Loucy (cell line): ENCODE data around the gene HMX2.

Experiments
- H2AFZ ChIP-seq: fragments of 200-600 bp; sonication (generic); 2 replicates; pipeline ENCODE4 v1.6.0; 2016; ENCODE audit warnings: antibody characterized with exemption, mild to moderate bottlenecking, low read length, moderate library complexity
- H3F3A ChIP-seq: fragments of 200-600 bp; 2 replicates; pipeline ENCODE4 v1.6.0; 2016; ENCODE audit warnings: antibody characterized with exemption, low read depth, mild to moderate bottlenecking
- H3K27me3 ChIP-seq: fragments of 200-600 bp; sonication (generic); 2 replicates; pipeline ENCODE4 v1.6.1; 2014; ENCODE audit warnings: low read length, mild to moderate bottlenecking; ENCODE audit not compliant: insufficient read depth, poor library complexity, severe bottlenecking
- H3K36me3 ChIP-seq: fragments of 200-600 bp; sonication (generic); 2 replicates; pipeline ENCODE4 v1.6.1; 2016; ENCODE audit warnings: low read length; ENCODE audit not compliant: insufficient read depth
- H3K4me1 ChIP-seq: fragments of 200-600 bp; sonication (generic); 2 replicates; pipeline ENCODE4 v1.5.1; 2014; ENCODE audit warnings: low read length, mild to moderate bottlenecking; ENCODE audit not compliant: insufficient read depth, poor library complexity, severe bottlenecking
- H3K4me2 ChIP-seq: fragments of 200-600 bp; sonication (generic); 2 replicates; pipeline ENCODE4 v1.6.0; 2014; ENCODE audit warnings: antibody characterized with exemption, low read length, low read depth, mild to moderate bottlenecking; ENCODE audit not compliant: poor library complexity, severe bottlenecking
- H3K4me3 ChIP-seq: fragments of 200-600 bp; sonication (generic); 2 replicates; pipeline ENCODE4 v1.5.1; 2014; ENCODE audit warnings: low read length, mild to moderate bottlenecking, mixed read lengths; ENCODE audit not compliant: poor library complexity, severe bottlenecking
- H3K79me2 ChIP-seq: fragments of 200-600 bp; sonication (generic); 2 replicates; pipeline ENCODE4 v1.6.1; 2014; ENCODE audit warnings: low read length; ENCODE audit not compliant: insufficient read depth
- H3K9ac ChIP-seq: fragments of 200-600 bp; sonication (generic); 2 replicates; pipeline ENCODE4 v1.6.0; 2014; ENCODE audit warnings: mild to moderate bottlenecking, low read depth, low read length, moderate library complexity; ENCODE audit not compliant: poor library complexity, severe bottlenecking
- H3K9me2 ChIP-seq: fragments of 200-600 bp; sonication (generic); replicated peaks from 2 replicates; pipeline ENCODE4 v1.6.1; 2016; ENCODE audit warnings: low read depth, low read length, mixed read lengths
- H3K9me3 ChIP-seq: fragments of 200-600 bp; sonication (generic); 2 replicates; pipeline ENCODE4 v1.6.1; 2014; ENCODE audit warnings: mild to moderate bottlenecking, antibody characterized with exemption, low read length, low read depth; ENCODE audit not compliant: insufficient read depth
- H4K20me1 ChIP-seq: fragments of 200-600 bp; sonication (generic); 2 replicates; pipeline ENCODE4 v1.6.0; 2014; ENCODE audit warnings: antibody characterized with exemption, low read length, mild to moderate bottlenecking; ENCODE audit not compliant: insufficient read depth, poor library complexity, severe bottlenecking
- EZH2phosphoT487 ChIP-seq: fragments of 200-600 bp; IDR thresholded peaks from 2 replicates; pipeline ENCODE4 v1.6.1; 2018; ENCODE audit warnings: antibody characterized with exemption, mild to moderate bottlenecking, moderate library complexity, borderline replicate concordance
- TF ChIP-seq, protein P1 (sequence below): fragments of 200-600 bp; sonication (generic); conservative IDR thresholded peaks from 2 replicates; pipeline ENCODE4 v1.5.1; 2014; ENCODE audit warnings: mild to moderate bottlenecking, antibody characterized with exemption, low read length

The HMX2 gene

DNA sequence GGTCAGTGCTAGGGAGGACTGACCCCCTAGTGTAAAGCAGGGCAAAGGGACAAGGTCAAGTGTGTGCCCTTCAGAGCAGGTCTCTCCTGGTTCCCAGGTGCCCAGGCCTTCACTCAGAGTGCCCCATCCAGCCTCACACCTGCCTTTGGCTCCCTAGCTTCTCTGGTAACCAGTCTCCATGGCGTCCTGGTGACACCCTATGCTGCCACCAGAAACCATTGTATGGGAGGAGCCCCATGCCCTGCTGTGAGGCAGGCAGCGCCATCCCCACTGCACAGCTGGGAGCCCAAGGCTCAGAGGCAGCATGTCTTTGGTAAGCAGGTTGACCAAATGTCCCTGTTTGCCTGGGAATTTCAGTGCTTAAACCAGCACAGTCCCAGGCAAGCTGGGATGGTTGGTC lies 45.3 kb upstream of the HMX2 start:
- Histone ChIP-seq H3K79me2 (no peaks in the 10 kb centered on the region), H3K9me3 (no peaks in the 10 kb centered on the region; the same call in 1 of the 2 replicates), H3K36me3 (no peaks in the 10 kb centered on the region), H3K4me3 (no peak overlapping the region), H4K20me1 (no peaks in the 10 kb centered on the region), H3K4me1 (no peaks in the 10 kb centered on the region), H3F3A (no peaks in the 10 kb centered on the region), H3K9ac (no peak overlapping the region), H3K4me2 (no peak overlapping the region), H3K9me2 (no peaks in the 10 kb centered on the region), H3K27me3 (no peaks in the 10 kb centered on the region), H2AFZ (no peak overlapping the region)
- TF ChIP-seq, protein P1, sequence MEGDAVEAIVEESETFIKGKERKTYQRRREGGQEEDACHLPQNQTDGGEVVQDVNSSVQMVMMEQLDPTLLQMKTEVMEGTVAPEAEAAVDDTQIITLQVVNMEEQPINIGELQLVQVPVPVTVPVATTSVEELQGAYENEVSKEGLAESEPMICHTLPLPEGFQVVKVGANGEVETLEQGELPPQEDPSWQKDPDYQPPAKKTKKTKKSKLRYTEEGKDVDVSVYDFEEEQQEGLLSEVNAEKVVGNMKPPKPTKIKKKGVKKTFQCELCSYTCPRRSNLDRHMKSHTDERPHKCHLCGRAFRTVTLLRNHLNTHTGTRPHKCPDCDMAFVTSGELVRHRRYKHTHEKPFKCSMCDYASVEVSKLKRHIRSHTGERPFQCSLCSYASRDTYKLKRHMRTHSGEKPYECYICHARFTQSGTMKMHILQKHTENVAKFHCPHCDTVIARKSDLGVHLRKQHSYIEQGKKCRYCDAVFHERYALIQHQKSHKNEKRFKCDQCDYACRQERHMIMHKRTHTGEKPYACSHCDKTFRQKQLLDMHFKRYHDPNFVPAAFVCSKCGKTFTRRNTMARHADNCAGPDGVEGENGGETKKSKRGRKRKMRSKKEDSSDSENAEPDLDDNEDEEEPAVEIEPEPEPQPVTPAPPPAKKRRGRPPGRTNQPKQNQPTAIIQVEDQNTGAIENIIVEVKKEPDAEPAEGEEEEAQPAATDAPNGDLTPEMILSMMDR: no peak
- TF ChIP-seq EZH2phosphoT487: no peak

DNA sequence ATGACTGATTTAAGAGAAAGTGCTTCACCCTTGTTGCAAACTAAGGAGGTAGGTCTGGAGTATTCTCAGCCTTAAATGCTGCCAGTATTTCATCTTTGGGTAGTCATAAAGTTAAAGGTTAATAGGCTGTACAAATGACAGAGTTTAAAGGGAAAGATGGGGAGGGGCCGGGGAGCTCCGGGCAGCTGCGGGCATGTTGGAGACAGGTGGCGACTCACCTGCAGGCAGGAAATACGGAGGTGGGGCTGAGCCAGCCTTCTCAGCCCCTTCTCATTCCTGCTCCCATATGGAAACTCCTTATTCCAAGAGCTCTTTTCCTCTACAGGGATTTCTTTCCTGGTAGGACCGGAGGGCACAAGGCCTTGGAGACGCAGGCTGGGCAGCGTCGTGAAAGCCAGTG lies 44.0 kb upstream of the HMX2 start:
- Histone ChIP-seq H3K36me3 (no peaks in the 10 kb centered on the region), H2AFZ (no peak overlapping the region), H4K20me1 (no peaks in the 10 kb centered on the region), H3K79me2 (no peaks in the 10 kb centered on the region), H3K9me2 (no peaks in the 10 kb centered on the region), H3K9me3 (no peaks in the 10 kb centered on the region), H3F3A (no peaks in the 10 kb centered on the region), H3K27me3 (no peaks in the 10 kb centered on the region), H3K4me2 (no peak overlapping the region), H3K4me3 (no peak overlapping the region), H3K4me1 (no peaks in the 10 kb centered on the region), H3K9ac (no peak overlapping the region)
- no peak for TF ChIP-seq EZH2phosphoT487
- TF ChIP-seq, protein P1: no peak

DNA sequence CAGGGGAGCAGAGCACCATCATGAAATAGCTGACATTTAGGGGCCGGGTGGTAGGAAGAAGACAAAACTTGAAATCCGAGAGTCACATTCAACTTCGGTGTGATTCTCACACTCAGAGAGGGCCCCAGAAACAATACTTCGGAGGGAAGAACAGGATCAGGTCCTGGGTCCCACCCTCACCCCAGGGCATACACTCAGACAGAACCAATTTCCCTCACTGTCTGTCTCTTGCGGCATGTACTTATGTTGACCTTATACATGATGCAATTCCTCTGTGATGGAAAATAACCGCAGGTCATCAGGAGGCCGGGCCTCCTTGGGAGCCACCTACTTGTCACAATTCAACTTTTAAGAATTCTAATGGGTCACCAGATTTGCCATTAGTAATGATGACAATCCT lies 38.5 kb upstream of the HMX2 start:
- no peaks in the 10 kb centered on the region for H3F3A ChIP-seq
- H3K9me2 ChIP-seq: no peaks in the 10 kb centered on the region
- H3K4me1 ChIP-seq: no peaks in the 10 kb centered on the region
- no peaks in the 10 kb centered on the region for H3K9me3 ChIP-seq
- no peaks in the 10 kb centered on the region for H3K36me3 ChIP-seq
- H4K20me1 ChIP-seq: no peaks in the 10 kb centered on the region
- H3K9ac ChIP-seq: no peak overlapping the region
- no peak overlapping the region for H3K4me2 ChIP-seq
- no peaks in the 10 kb centered on the region for H3K27me3 ChIP-seq
- H3K79me2 ChIP-seq: no peaks in the 10 kb centered on the region
- H3K4me3 ChIP-seq: no peak overlapping the region
- H2AFZ ChIP-seq: no peak overlapping the region
- TF ChIP-seq, protein P1: no peak
- TF ChIP-seq EZH2phosphoT487: no peak
